ENCODE results near the gene CMIP.

Gene CMIP

GRCh38 chr16:81586977-81587625, 142.5 kb downstream of the CMIP start:
- DNase-seq (ENCODE audit: low read depth): no peak

- no peak for DNase-seq (ENCODE audit: low read depth)
Observed at GRCh38 chr16:81587626-81588160, 143.1 kb downstream of the CMIP start.

- DNase-seq (ENCODE audit: low read depth): no peak
Observed at GRCh38 chr16:81588326-81589081, 143.9 kb downstream of the CMIP start.

GRCh38 chr16:81589975-81590650, 145.5 kb downstream of the CMIP start:
- DNase-seq (ENCODE audit: low read depth): no peak

GRCh38 chr16:81590714-81591544, 146.3 kb downstream of the CMIP start:
- DNase-seq (ENCODE audit: low read depth): no peak

- no peak for DNase-seq (ENCODE audit: low read depth)
Observed at GRCh38 chr16:81591545-81591870, 146.9 kb downstream of the CMIP start.

- DNase-seq (ENCODE audit: low read depth): no peak
Observed at GRCh38 chr16:81592353-81592866, 147.8 kb downstream of the CMIP start.

GRCh38 chr16:81593481-81593880, 148.9 kb downstream of the CMIP start:
- no peak for DNase-seq (ENCODE audit: low read depth)

- DNase-seq (ENCODE audit: low read depth): no peak
Observed at GRCh38 chr16:81595629-81596292, 151.2 kb downstream of the CMIP start.

- no peak for DNase-seq (ENCODE audit: low read depth)
Observed at GRCh38 chr16:81597079-81597658, 152.6 kb downstream of the CMIP start.

GRCh38 chr16:81598083-81598482, 153.5 kb downstream of the CMIP start:
- DNase-seq (ENCODE audit: low read depth): no peak

- DNase-seq (ENCODE audit: low read depth): no peak
Observed at GRCh38 chr16:81599034-81599744, 154.6 kb downstream of the CMIP start.

GRCh38 chr16:81600275-81600674, 155.7 kb downstream of the CMIP start:
- DNase-seq (ENCODE audit: low read depth): no peak

- no peak for DNase-seq (ENCODE audit: low read depth)
Observed at GRCh38 chr16:81601008-81601428, 156.4 kb downstream of the CMIP start.

- no peak for DNase-seq (ENCODE audit: low read depth)
Observed at GRCh38 chr16:81601601-81602255, 157.1 kb downstream of the CMIP start.

- DNase-seq (ENCODE audit: low read depth): no peak
Observed at GRCh38 chr16:81602256-81602776, 157.7 kb downstream of the CMIP start.

- DNase-seq (ENCODE audit: low read depth): no peak
Observed at GRCh38 chr16:81602792-81603191, 158.2 kb downstream of the CMIP start.

GRCh38 chr16:81604960-81605383, 160.4 kb downstream of the CMIP start:
- DNase-seq (ENCODE audit: low read depth): no peak

- DNase-seq (ENCODE audit: low read depth): no peak
Observed at GRCh38 chr16:81606039-81606438, 161.4 kb downstream of the CMIP start.

Measured in activated T-cell treated with anti-CD3 and anti-CD28 coated beads for 1 hour (primary cell).